PC-3 (cell line): Measurements from ENCODE around the gene OSBPL8.

Source experiments
- CTCF ChIP-seq: fragments of 300-600 bp; sonication (generic); conservative IDR thresholded peaks from 2 replicates; pipeline ENCODE4 v1.5.1; 2017; ENCODE audit warnings: antibody characterized with exemption, low read depth, mild to moderate bottlenecking, low read length
- EZH2 ChIP-seq: fragments of 300-600 bp; sonication (generic); IDR thresholded peaks from one replicate; pipeline ENCODE4 v1.6.1; 2017; ENCODE audit warnings: antibody characterized with exemption, mild to moderate bottlenecking, low read length; ENCODE audit not compliant: unreplicated experiment

- no peak for TF ChIP-seq CTCF
- no peak for TF ChIP-seq EZH2
Measured at GRCh38 chr12:76409074-76409473, 150.5 kb downstream of the OSBPL8 start.
